Activated CD4-positive, alpha-beta T cell treated with anti-CD3 and anti-CD28 coated beads for 4 hours (primary cell): Measurements from ENCODE around the gene NOVA2.

Experiments
- DNase-seq, 2 donors: peaks; one replicate each; pipeline ENCODE4 v3.0.0-alpha.2; 2020

Gene NOVA2

DNA sequence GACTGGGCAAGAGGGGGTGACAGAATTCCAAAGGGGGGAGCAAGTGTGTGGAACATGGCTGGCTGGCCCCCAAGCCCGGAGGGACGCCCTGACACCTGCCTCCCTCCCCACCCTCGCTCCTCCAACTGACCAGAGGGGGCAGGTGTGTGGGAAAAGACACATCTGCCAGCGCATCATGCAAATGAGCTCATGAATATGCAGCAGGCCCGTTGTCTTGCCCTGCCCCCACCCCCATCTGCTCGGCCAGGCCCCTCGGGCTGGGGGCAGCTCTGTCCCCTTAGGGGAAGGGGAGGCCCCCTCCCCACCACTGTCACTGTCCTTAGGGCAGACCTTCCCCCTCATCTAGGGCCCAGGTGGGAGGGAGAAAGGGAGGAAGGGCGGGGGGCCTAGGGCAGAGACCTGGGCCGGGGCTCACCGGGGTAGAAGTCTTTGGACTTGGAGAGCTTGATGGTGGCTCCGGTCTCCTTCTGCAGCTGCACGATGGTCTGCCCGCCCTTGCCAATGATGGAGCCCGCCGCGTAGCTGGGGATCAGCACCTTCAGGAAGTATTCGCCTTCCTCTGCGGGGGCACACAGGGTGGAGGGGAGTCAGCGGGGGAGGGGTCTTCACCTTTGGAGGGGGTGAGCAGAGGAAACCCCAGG, 12.9 kb downstream of the NOVA2 start:
- no peak for DNase-seq

DNA sequence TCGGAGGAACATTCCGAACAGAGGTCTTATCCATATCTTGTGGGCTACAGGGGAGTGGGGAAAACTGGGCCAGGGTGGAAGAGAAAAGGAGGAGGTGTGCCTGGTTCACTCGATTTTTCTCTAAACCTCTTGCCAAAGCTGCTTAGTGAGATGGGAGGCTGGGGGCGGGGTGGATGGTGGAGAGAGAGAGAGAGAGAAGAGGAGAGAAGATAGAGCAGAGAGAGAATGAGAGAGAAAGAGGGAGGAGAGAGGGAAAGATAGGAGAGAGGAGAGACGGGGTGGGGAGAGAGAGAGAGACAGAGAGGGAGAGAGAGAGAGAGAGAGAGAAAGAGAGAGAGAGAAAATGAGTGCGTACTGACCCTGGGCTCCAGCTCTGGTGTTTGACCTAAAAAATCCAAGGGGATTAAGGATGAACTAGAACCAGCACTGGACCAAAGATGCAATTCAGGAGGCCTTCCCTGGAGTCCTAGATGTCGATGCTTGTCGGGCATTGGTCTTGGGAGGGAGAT, 14.1 kb downstream of the NOVA2 start:
- DNase-seq, result no peak

DNA sequence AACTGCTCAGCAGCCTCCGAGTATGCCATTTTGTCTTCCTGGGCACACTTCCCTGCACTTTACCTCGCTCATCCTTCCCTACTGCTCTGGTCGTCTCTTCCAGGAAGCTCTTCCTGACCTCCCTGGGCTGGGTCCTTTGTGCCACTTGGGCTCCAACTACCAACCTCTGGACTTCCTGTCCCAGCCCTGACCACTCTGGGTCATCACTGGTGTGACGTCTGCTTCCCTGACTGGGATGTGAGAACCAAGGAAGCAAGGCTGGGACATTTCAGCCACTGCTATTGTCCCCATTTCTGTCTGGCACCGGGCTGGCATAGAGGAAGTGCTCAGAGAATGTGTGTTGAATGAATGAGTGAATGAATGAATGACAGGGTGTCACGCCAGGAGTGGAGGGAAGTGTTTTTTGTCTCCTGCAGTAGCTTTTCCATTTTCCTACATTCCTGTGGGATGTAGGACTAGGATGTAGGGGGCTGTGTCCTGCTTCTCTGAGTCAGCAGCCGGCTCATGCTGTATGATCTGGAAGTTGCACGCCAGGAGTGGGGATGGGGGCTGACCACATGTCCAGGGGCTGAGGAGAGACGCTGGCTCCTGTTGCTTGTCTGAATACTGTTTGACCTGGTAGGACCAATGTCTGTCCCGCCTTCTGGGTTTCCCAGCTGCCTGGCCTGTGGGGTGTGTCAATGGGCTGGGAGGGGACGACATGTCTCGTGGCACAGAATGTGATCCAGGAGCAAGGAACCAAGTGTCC, 14.7 kb downstream of the NOVA2 start:
- no peak for DNase-seq

DNA sequence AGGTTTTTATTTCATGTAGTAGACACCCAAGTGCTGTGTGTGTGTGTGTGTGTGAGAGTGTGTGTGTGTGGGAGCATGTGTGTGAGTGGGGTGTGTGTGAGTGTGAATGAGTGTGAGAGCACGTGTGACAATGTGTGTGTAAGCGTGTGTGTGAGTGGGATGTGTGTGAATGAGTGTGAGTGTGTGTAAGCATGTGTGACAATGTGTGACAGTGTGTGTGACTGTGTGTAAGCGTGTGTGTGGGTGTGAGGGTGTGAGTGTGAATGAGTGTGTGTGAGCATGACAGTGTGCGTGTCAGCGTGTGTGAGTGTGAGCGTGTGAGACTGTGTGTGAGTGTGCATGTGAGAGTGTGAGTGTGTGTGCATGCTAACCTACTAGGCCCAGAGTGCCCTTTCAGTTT, 15.3 kb downstream of the NOVA2 start:
- DNase-seq, result no peak

DNA sequence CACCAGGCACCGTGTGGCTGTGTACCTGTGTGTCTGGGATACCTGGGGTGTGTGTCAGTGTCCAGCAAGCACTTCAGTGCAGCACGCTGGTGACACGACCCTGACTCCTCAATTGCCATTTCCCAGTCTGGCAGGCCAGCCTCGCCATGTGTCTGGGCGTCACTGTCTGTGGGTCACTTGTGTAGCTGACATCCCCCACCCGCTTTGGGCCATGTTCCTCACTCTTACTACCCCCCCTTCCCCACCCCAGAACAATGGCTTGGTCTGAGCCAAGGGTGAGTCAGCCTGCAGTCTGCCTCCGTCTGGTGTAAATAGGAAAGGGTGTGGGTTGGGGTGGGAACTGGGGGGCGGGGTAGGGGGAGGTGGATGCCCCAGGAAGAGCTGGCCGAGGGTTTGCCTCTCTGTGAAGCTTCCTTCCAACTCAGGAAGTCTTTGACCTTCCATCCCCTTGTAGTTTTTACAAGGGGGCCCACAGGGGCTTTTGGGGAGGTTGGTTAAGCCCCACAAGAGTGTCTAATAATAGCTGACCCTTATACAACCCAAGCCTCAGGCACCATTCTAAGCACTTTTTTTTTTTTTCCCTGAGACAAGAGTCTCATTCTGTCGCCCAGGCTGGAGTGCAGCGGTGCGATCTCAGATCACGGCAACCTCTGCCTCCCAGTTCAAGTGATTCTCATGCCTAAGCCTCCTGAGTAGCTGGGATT, 17.6 kb downstream of the NOVA2 start:
- DNase-seq, result no peak

DNA sequence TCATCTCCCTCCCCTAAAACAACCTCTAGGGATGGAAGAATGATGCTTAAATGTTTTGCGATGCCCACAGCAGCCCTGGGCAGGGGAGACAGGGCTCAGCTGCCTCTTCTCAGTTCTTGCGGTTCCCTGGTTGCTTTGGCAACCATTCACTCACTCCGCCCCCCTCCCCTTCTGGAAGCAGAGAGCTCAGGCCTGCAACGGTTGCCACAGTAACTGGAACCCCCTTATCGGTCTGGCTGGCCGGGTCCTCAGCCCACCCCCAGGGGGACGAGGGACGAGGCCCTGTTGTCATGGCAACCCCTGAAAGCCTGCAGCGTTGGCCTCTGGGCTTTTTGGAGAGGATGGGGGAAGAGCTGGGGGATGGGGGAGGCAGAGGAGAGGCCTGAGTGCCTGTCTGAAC, 19.5 kb downstream of the NOVA2 start:
- DNase-seq, result no peak

DNA sequence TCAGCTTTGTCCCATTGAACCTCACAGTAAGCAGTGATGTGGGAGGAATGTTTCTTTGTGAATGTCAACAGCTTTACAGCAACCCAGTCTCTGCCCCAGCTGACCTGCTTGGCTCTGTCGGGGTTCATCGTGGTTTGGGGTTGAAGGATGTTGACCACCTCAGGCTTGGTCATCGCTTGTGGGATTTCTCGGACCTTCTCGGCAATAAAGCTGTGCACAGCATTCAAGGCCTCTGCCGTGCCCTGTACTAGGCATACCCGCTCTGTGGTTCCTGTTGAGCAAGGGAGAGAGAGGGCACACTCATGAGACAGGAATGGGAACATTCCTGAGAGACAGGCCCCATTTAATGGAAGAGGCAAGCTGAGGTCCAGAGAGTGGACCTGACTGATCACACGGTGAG, 20.0 kb downstream of the NOVA2 start:
- no peak for DNase-seq

DNA sequence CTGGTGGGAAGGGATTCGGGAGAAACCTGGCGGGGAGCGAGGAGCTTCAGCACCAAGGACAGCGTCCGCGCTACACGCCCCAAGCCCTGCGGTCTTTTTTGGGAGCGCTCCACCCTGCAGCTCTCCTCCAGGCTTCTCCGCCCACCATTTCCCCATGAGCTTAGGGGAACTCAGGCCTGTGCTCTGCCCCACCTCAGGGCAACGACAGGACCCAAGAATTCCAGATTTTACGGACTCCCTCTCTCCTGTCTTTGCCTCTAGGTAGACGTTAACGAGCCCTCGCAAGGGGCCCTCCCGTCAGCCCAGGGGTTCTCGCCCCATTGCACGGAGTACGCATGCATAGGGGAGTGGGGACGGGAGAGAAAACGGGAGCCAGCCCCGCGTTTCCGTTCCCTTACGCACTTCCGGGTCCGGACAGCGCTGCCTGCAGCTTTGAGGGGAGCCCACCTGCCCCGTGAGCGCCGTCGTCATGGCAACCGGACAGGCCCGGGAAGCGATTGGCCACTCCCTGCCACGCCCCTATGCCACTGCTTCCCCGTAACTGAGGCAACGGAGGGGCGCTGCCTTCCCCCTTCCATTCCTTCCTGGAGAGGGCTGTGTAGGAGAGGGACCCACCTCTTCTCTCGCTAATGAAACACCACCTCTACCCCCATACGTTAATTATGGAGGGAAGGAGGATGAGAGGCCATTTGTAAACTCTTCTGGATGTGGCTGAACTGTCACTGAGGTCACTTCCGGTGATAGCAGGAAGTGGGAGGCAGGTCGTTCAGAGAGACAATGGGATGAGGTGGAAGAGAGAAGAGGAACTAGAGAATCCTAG, 20.8 kb downstream of the NOVA2 start:
- peak; percentile 19 to 30 for DNase-seq

DNA sequence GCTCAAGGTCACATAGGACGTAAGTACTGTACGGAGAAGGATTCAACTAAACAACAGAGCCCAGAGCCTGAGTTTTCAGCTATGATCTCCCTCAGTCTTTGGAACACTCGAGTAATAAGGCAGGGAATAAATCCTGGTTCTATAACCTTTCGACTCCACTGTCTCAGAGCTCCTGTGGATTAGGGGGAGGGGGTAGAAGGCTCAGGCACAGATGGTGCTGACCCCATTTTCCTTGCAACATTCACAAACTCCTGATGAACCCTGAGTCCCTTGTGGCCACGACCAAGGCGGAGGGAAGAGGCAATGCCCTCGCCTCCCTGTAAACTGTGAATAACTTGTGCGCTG, 21.4 kb downstream of the NOVA2 start:
- DNase-seq, result no peak

DNA sequence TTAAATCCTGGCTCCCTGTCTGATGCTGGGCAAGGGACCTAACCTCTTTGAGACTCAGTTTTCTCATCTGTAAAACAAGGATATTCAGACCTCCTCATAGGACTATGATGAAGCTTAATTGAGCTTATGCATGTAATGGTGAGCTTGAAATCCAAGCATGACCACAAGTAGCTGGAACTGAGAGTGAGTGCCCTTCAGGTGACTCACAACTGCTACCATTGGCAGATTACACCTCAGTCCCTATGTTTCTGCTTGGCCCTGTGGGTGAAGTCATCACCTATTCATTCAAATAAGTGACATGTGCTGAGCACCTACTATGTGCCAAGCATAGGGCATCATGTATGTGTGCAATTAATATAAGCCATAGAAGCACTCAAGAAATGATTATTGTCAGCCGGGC, 25.7 kb downstream of the NOVA2 start:
- no peak for DNase-seq

DNA sequence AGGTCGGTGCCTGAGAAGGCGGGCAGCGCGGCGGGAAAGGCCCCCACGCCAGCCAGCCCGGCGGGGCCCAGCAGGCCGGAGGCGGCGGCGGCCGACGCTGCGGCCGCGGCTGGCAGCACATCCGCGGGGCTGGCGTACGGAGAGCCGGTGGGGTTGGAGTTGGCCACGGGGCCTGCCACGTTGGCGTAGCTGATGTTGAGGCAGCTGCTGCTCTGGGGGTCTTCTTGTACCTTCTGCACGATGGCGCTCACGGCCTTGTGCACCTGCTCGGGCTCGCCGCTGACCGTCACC, 33.2 kb downstream of the NOVA2 start:
- DNase-seq, result no peak

DNA sequence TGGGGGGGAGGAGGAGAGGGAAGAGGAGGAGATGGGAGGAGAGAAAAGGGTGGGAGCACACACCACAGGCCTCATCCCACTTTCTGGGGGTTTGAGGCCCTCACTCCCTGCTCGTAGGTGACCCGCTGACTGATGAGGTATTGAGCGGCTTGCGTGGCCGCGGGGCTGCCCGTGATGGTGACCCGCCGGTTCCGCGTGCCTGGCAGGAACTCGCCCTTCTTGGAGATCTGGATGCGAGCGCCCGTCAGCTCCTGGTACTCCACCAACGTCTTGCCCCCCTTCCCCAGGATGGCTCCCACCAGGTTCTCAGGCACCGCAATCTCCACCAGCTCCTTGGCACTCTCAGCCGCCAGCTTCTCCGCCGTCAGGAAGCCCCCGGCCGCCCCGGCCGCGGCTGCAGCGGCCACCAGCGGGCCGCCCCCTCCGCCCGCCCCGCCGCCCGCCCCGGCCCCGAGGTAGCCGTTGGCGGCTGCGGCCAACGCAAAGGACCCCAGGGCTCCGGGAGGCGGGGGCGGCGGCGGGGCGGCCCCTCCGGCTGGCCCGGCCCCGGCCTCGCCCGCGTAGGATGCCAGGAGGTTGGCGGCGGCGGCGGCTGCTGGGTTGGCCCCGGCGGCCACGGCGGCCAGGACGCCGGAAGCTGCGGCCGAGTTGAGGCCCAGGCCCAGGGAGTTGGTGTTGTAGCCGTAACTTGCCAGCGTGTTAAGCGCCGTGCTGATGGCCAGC, 33.7 kb downstream of the NOVA2 start:
- no peak for DNase-seq

DNA sequence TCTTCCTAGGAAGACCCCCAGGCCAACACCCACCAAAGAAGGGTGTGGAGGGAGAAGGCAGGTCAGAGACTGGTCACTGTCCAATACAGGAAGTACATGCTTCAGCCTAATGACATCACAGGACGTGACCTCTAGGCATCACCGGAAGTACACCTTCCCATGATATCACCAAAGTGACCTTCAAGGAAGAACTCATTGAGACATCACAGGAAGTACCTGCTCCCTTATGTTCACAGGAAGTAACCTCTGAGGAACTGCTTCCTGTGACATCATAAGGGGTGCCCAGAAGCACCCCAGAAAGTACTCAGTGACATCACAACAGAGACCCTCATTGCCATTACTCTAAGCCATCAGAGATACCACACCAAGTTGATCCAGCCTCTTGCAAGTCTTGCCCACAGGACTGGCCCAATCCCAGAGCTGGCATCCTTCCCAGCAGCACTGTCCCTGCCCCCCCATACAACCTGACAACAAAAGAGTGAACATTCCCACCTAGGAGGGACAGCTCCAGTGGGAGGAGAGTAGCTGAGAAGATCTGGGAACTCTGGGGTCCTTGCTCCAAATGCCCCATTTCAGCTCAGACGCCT, 34.8 kb downstream of the NOVA2 start:
- no peak for DNase-seq

DNA sequence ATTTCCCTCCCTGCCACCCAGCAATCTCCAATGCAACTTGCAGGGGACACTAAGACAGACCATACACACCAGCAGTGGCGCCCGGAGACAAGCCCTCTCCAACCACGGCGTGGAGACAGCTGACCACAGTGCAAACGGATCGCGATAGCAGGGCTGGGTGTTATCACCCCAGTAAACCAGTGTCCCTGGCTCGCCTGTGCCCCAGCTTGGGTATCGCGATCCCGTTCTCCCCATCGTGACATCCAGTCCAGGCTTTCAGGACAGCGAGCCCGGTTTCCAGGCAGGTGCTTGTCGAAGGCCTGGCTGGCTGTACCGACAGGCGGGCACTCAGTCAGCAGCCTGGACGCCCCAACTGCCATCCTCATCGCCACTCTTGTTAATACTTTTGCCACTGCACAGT, 38.4 kb downstream of the NOVA2 start:
- DNase-seq, result no peak

DNA sequence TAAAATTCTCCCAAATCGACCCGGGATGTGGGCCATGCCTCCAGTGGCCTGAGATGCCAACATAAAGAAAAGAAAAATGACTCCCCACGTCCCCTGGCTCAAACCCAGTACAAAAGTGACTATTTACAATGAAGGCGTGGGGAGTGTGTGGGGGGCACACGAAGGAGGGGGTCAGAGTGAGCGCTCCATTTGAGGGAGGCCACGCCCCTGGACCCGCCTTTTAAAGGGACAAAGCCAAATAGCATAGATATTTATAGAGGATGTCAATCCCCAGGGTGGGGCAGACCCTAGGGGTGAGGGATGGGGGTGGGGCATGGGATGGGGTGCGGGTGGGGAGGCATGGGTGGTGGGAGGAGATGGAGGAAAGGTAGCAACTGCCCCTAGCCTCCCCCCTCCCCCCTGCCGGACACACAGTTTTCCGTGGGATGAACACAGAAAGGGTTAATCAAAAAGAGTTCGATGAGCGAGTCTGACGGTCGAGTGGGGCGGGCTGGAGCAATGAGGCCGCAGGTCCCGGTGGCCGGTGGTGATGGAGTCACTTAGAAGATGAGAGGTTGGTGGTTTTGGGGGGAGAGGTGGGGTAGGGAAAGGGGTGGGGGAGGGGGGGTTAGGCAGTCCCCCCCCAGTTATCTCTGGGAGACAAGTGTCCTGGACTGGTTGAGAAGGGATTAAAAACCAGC, 39.0 kb downstream of the NOVA2 start:
- no peak for DNase-seq

DNA sequence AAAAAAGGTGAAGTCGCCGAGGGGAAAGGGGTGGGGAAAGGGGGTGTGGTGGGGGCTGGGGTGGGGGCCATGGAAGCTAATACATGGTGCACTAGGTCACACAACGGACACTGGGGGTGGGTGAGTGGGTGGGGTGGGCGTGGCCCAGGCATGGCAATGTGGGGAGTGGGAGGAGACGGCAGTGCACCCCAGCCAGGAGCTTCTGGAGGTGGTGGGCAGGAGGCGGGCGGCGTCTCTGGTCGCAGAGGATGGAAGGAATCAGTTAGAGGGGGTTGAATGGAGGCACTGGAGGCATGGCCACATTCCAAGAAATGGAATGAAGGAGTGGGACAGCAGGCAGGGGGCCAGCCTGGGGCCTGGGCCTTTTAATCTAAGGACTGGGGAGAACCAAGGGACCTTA, 39.9 kb downstream of the NOVA2 start:
- no peak for DNase-seq

DNA sequence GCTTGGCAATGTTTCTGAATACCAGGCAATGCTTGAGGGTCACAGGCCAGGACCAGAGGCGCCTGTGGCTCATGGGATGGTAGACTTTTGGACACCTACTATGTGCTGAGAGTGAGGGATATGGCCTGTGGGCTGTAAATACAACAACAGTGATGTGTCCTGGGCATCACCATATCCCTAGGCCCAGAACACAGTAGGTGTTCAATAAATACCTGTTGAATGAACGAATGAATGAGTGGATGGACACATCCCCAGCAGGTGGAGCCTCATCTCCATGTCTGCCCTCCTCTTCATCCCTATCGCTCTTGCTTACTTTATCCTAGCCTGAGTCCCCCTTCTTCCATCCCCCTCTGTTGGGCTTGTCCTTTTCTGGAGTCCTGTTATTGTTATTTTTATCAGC, 42.6 kb downstream of the NOVA2 start:
- DNase-seq, result no peak

DNA sequence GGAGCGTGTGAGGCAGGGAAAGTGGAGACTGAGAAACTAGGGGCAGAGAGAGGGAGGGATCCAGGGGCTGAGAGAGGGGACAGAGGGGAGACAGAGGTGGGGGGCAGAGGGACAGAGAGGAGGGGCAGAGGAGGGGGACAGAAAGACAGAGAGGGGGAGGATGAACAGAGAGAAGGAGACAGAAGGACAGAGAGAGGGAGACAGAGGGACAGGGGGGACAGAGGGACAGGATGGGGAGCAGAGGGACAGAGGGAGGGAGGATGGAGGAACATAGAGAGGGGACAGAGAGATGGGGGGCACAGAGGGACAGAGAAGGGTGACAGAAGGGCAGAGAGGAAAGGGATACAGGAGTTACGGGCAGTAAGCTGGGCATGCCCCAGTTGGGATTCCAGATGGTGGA, 44.4 kb downstream of the NOVA2 start:
- DNase-seq, result no peak

DNA sequence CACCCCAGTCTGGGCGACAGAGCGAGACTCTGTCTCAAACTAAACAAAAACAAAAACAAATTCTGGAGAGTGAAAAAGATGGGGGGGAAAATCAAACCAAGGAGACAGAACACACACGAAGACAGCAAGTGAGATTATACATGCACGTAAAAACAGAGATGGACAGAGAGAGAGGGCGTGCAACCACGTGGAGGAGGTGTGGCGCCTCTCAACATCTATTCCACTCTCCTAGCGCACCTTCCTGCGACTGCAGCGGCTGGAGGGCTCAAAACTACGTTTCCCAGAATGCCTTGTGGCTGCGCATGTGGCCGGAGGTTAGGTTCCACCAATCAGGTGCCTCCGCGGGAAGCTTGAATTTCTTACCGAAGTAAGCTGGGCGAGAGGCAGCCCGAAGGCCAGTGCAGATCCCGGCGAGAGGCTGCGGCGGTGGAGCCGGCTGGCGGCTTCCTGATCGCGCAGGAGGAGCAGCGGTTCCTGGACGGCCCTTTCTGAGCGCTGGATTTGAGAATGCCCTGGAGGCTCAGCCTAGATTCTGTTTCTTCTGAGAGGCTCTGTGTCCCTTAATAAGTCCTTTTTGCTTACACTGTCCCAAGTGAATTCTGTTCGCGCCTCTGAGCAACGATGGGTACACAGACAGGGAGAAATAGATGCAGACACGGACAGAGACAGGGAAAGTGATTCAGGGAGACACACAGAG, 46.0 kb downstream of the NOVA2 start:
- DNase-seq, result peak; percentile 78 to 86

DNA sequence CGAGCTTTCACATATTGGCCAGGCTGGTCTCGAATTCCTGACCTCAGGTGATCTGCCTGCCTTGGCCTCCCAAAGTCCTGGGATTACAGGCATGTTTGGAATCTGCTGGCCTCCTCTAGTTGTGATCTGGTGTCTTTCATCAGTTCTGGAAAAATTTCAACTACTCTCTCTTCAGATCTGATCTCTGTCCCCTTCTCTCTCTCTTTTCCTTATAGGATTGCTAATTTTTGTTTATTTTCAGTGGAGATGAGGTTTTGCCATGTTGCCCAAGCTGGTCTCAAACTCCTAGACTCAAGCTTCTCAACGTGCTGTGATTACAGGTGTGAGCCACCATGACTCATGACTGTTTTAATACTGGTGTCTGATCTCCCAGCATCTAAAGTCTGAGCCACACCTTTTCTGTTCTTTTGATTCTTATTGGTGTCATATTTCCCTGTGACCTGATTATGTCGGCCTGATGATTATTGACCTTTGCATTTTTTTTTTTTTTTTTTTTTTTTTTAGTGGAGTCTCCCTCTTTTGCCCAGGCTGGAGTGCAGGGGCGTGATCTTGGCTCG, 48.7 kb downstream of the NOVA2 start:
- DNase-seq, result no peak

DNA sequence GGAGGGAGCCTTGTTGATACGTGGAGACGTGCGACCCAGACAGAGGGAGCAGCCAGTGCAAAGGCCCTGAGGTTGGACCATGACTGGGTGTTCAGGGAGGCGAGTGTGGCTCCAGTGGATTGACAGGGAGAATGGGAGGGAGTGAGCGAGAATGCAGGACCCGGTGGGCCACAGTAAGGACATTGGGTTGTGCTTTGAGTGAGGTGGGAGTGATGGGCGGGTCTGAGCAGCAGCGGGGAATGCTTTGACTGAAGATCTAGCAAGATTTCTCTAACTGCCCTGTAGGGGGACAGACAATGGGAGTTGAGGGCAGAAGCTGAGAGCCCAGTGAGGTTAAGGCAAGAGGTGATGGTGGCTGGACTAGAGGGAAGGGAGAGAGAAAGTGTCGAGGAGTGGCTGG, 51.4 kb downstream of the NOVA2 start:
- DNase-seq, result no peak
